ENCODE results near the gene ZNF646. TPM values are rescaled to one million over a fixed set of nuclear protein-coding genes. Genes with fewer than 3 reads are reported as not detected.

The ZNF646 gene
- total and polyA plus RNA-seq, 2 of the 13 experiments (the other 11 are each of a cell fraction or from before 2014, with no cell fraction given) = 3.4 to 10.9 TPM

- TF ChIP-seq ZNF18 (CRISPR knock-in tag; IDR thresholded peaks at IDR 0.05; ENCODE audit: insufficient replicate concordance) (peak; percentile 94), DDIT3 (CRISPR knock-in tag; IDR thresholded peaks at IDR 0.05) (no peak), MAFF (IDR thresholded peaks at IDR 0.05; ENCODE audit: low read depth, low read length) (no peak), PAX8 (CRISPR knock-in tag; IDR thresholded peaks at IDR 0.05; ENCODE audit: borderline replicate concordance) (peak; percentile 64; the same call in 1 of the 2 replicates), KDM1A (CRISPR knock-in tag; IDR thresholded peaks at IDR 0.05) (peak; percentile 70; the same call in 1 of the 2 replicates), ZSCAN9 (CRISPR knock-in tag; IDR thresholded peaks at IDR 0.05; ENCODE audit: borderline replicate concordance) (peak; percentile 99), GLI4 (CRISPR knock-in tag; IDR thresholded peaks at IDR 0.05; ENCODE audit: borderline replicate concordance) (no peak; the same call in 1 of the 2 replicates), MXI1 (IDR thresholded peaks at IDR 0.05; ENCODE audit: borderline replicate concordance, low read depth, low read length) (peak; percentile 93), ZNF136 (CRISPR knock-in tag; IDR thresholded peaks at IDR 0.05; ENCODE audit: low read depth) (peak; percentile 99), KDM5A (IDR thresholded peaks at IDR 0.05; ENCODE audit: borderline replicate concordance, low read length) (no peak), ATRX (CRISPR knock-in tag; IDR thresholded peaks at IDR 0.05; ENCODE audit: borderline replicate concordance) (no peak), ATF3 (CRISPR knock-in tag; IDR thresholded peaks at IDR 0.05) (peak; percentile 57), ZNF781 (CRISPR knock-in tag; IDR thresholded peaks at IDR 0.05; ENCODE audit: borderline replicate concordance, not compliant biosample characterization) (peak; percentile 97), ZBTB44 (CRISPR knock-in tag; IDR thresholded peaks at IDR 0.05) (peak; percentile 87; the same call in 1 of the 2 replicates), ZGPAT (CRISPR knock-in tag; IDR thresholded peaks at IDR 0.05) (peak; percentile 99)
Observed at GRCh38 chr16:31105677-31106213, 31.5 kb downstream of the ZNF646 start (continued).
